KMS-11 (cell line): Measurements from ENCODE around the gene CERS4.
"Not testable (repeated sequence)": the region's sequence is repeated elsewhere in the genome, so short reads cannot be mapped to it uniquely, and the experiment has no call there.

Experiments used
- H2AFZ ChIP-seq: fragments of 200-600 bp; sonication (generic); 2 replicates; pipeline ENCODE4 v1.6.1; 2016; ENCODE audit warnings: antibody characterized with exemption, mixed run types, low read depth
- H3K27ac ChIP-seq: fragments of 200-600 bp; sonication (generic); 2 replicates; pipeline ENCODE4 v1.6.1; 2016; ENCODE audit warnings: mild to moderate bottlenecking, mixed run types
- H3K27me3 ChIP-seq: fragments of 200-600 bp; sonication (generic); 2 replicates; pipeline ENCODE4 v1.6.1; 2017; ENCODE audit warnings: mild to moderate bottlenecking, low read depth, mixed run types, moderate library complexity; ENCODE audit not compliant: insufficient read depth
- H3K36me3 ChIP-seq: fragments of 200-600 bp; sonication (generic); 2 replicates; pipeline ENCODE4 v1.6.1; 2017; ENCODE audit warnings: mild to moderate bottlenecking, mixed run types; ENCODE audit not compliant: insufficient read depth
- H3K4me1 ChIP-seq: fragments of 200-600 bp; sonication (generic); 2 replicates; pipeline ENCODE4 v1.6.1; 2016; ENCODE audit warnings: mild to moderate bottlenecking, low read depth, mixed run types; ENCODE audit not compliant: poor library complexity, severe bottlenecking
- H3K4me2 ChIP-seq: fragments of 200-600 bp; sonication (generic); 2 replicates; pipeline ENCODE4 v1.7.0; 2016; ENCODE audit warnings: mild to moderate bottlenecking, mixed run types
- H3K4me3 ChIP-seq: fragments of 200-600 bp; sonication (generic); IDR thresholded peaks from 2 replicates; pipeline ENCODE4 v1.6.1; 2017; ENCODE audit warnings: low read depth, low read length, mixed read lengths; ENCODE audit not compliant: insufficient read depth
- H3K79me2 ChIP-seq: fragments of 200-600 bp; sonication (generic); 2 replicates; pipeline ENCODE4 v1.6.1; 2016; ENCODE audit warnings: low read depth, mixed run types; ENCODE audit not compliant: insufficient read depth
- H3K9ac ChIP-seq: fragments of 200-600 bp; sonication (generic); 2 replicates; pipeline ENCODE4 v1.6.1; 2016; ENCODE audit warnings: mild to moderate bottlenecking, mixed run types
- H4K20me1 ChIP-seq: fragments of 200-600 bp; sonication (generic); 2 replicates; pipeline ENCODE4 v1.6.1; 2016; ENCODE audit warnings: mild to moderate bottlenecking, mixed run types; ENCODE audit not compliant: insufficient read depth
- CTCF ChIP-seq: fragments of 200-600 bp; sonication (generic); conservative IDR thresholded peaks from 2 replicates; pipeline ENCODE4 v1.6.1; 2017; ENCODE audit warnings: low read depth, mild to moderate bottlenecking, antibody characterized with exemption, low read length, moderate library complexity, mixed read lengths

CERS4 gene

GRCh38 chr19:8185343-8186068, 23.7 kb upstream of the CERS4 start:
- no peak for TF ChIP-seq CTCF
- H3K4me3 ChIP-seq = no peak overlapping the region
- H3K4me1 ChIP-seq = no peaks in the 10 kb centered on the region
- H3K27ac ChIP-seq = no peak overlapping the region
- no peak overlapping the region for H3K9ac ChIP-seq
- no peak overlapping the region for H2AFZ ChIP-seq
- H3K36me3 ChIP-seq = no peaks in the 10 kb centered on the region
- no peaks in the 10 kb centered on the region for H4K20me1 ChIP-seq
- H3K79me2 ChIP-seq = no peaks in the 10 kb centered on the region
- H3K4me2 ChIP-seq = no peak overlapping the region
- H3K27me3 ChIP-seq = peaks cover 29% of the 10 kb centered on the region; the same call in 1 of the 2 replicates

- Histone ChIP-seq H3K4me3 (no peak overlapping the region), H3K27me3 (peaks cover 36% of the 10 kb centered on the region; the same call in 1 of the 2 replicates), H3K4me1 (no peaks in the 10 kb centered on the region), H3K9ac (no peak overlapping the region), H3K27ac (no peak overlapping the region), H3K36me3 (no peaks in the 10 kb centered on the region), H4K20me1 (no peaks in the 10 kb centered on the region), H3K79me2 (no peaks in the 10 kb centered on the region), H2AFZ (no peak overlapping the region), H3K4me2 (no peak overlapping the region)
- TF ChIP-seq CTCF = no peak
Measured at GRCh38 chr19:8192221-8192820, 16.8 kb upstream of the CERS4 start.

- Histone ChIP-seq H3K27ac (no peak overlapping the region), H3K9ac (no peak overlapping the region)
- no peak for TF ChIP-seq CTCF
Measured at GRCh38 chr19:8194528-8195267, 14.5 kb upstream of the CERS4 start.

GRCh38 chr19:8196271-8196927, 12.8 kb upstream of the CERS4 start:
- H3K79me2 ChIP-seq = no peaks in the 10 kb centered on the region
- no peak overlapping the region for H3K4me3 ChIP-seq
- no peaks in the 10 kb centered on the region for H4K20me1 ChIP-seq
- no peak overlapping the region for H3K9ac ChIP-seq
- H3K27me3 ChIP-seq = peaks cover 21% of the 10 kb centered on the region; the same call in 1 of the 2 replicates
- H3K36me3 ChIP-seq = no peaks in the 10 kb centered on the region
- no peak overlapping the region for H2AFZ ChIP-seq
- TF ChIP-seq CTCF = no peak
- H3K4me2 ChIP-seq = no peak overlapping the region
- H3K4me1 ChIP-seq = no peaks in the 10 kb centered on the region
- no peak overlapping the region for H3K27ac ChIP-seq

More at GRCh38 chr19:8194528-8195267, 14.5 kb upstream of the CERS4 start:
- no peaks in the 10 kb centered on the region for H3K36me3 ChIP-seq
- H4K20me1 ChIP-seq = no peaks in the 10 kb centered on the region
- H3K79me2 ChIP-seq = no peaks in the 10 kb centered on the region
- H3K4me1 ChIP-seq = no peaks in the 10 kb centered on the region
- H3K27me3 ChIP-seq = peaks cover 24% of the 10 kb centered on the region; the same call in 1 of the 2 replicates
- H3K4me2 ChIP-seq = no peak overlapping the region
- H3K4me3 ChIP-seq = no peak overlapping the region
- H2AFZ ChIP-seq = no peak overlapping the region

- not testable (repeated sequence) for H3K9ac ChIP-seq, H2AFZ ChIP-seq, H3K36me3 ChIP-seq, H3K4me1 ChIP-seq, H3K4me2 ChIP-seq, H4K20me1 ChIP-seq, H3K79me2 ChIP-seq, H3K27me3 ChIP-seq, H3K27ac ChIP-seq, H3K4me3 ChIP-seq
Measured at GRCh38 chr19:8203288-8204120, 5.7 kb upstream of the CERS4 start.
